Measurements from ENCODE around the gene FAT1.

The FAT1 gene

DNA sequence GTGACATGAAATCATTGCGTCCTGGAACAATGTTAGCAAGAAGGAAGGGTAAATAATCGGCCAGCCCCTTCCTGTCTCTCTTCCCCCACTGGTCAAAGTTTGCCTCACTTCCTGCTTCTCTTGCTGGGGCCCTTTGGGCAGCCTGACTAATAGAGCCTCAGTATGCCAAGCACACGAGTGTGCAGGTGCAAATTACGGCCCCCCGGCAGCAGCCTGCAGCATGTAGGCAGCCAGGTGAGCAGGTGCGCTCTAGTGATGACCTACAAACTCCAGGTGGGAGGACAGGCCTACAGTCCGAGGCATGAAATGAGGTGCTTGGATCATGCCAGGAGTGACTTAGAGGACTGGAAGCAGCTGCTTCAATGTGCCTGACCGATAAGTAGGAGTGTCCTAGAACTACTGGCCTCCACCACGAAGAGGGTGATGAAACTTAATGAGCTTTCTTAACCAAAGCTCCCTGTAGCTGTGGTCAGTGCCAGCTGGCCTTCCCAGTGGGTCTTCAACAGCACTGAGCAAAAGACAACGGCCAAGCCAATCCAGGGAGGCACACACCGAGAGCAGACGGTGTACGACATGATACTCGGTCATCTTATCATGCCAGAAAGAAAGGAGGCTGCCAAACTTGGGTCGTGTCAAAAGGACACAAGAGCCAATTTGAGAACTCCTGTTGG lies 26.1 kb upstream of the FAT1 start:
- DNase-seq, result no peak

- no peak for DNase-seq
Measured at GRCh38 chr4:186746581-186746980, 22.9 kb upstream of the FAT1 start.

DNA sequence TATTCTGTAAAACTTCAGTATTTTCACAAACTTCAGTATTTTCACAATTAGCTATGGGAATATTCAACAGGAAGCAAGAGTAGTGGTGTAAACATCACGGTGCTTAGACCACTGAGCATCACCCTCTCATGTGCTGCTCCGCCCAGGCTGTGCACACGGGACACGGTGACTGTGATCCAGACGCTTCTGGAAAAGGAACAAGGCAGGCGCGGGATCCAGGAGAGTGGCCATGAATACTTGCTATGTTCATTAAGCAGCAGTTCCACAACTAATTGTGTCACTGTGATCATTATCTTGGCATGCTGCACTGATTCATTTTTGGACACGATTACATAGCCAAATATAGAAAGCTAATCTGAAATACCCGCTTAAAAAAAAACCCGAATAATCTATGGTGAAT lies 19.6 kb upstream of the FAT1 start:
- DNase-seq, result no peak

- DNase-seq, result no peak
Measured at GRCh38 chr4:186740822-186741221, 17.2 kb upstream of the FAT1 start.

GRCh38 chr4:186739802-186740434 lies 16.3 kb upstream of the FAT1 start:
- no peak for DNase-seq

DNA sequence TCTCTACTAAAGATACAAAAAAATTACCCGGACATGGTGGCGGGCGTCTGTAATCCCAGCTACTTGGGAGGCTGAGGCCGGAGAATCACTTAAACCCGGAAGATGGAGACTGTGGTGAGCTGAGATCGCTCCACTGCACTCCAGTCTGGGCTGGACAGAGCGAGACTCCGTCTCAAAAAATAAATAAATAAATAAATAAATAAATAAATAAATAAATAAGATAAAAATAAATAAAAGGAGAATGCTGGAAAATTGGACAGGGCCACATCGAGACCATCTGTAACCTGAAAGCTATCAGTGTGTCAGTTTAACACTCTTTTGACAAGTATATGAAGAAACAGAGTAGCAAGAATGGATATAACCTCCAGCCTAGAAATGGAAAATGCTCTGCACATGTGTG lies 15.7 kb upstream of the FAT1 start:
- no peak for DNase-seq

DNA sequence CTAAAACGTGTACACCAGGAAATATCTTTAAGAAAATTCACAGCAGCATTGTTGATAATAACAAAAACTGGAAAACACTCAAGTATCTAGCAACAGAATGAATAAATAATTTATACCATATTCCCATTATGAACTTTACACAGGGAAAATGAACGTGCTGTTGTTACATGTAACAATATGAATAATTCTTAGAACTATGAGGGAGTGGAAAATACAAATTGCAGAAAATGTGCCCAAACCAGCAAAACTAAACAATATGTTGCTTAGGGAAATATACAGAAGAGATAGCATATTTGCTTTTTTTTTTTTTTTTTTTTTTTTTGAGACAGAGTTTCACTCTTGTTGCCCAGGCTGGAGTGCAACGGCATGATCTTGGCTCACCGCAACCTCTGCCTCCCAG lies 14.8 kb upstream of the FAT1 start:
- DNase-seq, result no peak

- no peak for DNase-seq
Measured at GRCh38 chr4:186737427-186737826, 13.8 kb upstream of the FAT1 start.

DNA sequence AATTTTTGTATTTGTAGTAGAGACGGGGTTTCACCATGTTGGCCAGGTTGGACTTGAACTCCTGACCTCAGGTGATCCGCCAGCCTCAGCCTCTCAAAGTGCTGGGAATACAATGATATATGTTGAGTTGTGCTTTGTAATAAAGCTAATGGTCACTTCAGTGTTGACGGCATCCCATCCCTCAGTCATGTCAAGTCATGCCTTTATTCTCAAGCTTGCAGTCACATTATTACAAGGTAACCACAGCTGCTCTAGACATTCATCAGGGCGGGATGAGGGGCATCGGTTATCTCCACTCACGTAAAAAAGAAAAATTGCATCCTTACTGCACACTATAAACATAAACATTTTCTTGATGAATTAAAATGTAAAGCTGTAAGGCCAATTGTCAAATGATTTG lies 12.8 kb upstream of the FAT1 start:
- no peak for DNase-seq

DNA sequence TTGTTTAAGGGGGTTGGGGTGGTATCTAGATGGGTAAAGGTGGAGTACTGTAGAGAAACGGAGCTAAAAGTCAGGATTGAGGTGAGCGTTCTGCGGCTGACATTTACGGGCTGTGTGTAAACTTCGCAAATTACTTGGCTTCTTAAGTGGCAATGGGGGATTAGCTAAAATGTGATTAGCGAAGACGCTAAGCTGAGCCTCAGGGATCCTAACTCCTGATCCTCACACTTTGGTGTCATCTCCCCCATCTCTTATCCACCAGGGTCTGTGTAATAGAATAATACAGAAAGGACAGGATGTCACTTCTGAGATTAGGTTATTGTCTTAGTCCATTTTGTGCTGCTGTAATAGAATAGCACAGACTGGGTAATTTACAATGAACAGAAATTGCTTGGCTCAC lies 10.6 kb upstream of the FAT1 start:
- DNase-seq, result no peak

- no peak for DNase-seq
Measured at GRCh38 chr4:186733778-186734177, 10.1 kb upstream of the FAT1 start.

GRCh38 chr4:186730621-186731020 lies 7.0 kb upstream of the FAT1 start:
- DNase-seq, result no peak

DNA sequence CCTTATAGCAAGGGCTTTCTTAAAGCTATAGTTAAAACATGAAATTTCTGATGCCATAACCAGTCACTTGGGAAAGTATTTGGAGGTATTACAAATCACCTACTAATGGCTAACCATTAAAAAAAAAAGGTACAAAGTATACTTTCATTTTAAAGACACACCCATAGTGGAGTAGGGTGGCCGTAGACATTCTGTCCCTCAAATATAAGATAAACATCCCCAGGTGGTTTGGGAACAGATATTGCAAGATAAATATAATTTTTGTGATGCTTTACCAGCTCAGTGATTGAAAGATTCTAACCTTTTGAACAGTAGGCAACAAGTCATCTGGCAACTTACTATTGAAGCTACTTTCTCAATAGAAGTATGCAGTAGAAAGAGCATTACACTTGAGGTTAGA lies 6.2 kb upstream of the FAT1 start:
- no peak for DNase-seq

- no peak for DNase-seq
Measured at GRCh38 chr4:186728631-186729271, 5.1 kb upstream of the FAT1 start.

DNA sequence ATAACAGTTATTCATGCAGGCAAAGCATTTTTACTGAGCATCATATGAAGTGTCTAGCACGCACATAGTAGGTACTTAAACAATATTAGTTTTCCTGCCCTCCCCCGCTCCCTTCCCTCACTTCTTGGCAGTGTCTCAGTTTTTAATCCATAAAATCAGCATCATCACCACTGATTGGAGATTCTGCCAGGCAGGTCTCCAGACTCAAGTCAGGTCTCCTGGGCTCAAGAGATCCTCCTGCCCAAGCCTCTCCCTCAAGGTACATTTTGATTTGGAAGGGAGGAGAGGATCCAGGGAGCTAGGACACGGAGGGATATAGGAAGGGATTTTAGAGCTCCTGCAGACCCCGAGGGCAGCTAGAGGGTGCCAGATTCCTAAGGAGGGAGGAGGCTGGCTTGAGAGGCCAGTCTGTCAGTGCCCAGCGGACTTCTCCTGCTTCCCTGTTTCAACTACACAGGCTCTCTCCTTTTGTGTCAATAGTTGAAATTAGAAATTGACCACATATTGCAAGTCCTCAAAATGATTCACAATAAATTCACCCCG lies 4.4 kb upstream of the FAT1 start:
- DNase-seq, result no peak

DNA sequence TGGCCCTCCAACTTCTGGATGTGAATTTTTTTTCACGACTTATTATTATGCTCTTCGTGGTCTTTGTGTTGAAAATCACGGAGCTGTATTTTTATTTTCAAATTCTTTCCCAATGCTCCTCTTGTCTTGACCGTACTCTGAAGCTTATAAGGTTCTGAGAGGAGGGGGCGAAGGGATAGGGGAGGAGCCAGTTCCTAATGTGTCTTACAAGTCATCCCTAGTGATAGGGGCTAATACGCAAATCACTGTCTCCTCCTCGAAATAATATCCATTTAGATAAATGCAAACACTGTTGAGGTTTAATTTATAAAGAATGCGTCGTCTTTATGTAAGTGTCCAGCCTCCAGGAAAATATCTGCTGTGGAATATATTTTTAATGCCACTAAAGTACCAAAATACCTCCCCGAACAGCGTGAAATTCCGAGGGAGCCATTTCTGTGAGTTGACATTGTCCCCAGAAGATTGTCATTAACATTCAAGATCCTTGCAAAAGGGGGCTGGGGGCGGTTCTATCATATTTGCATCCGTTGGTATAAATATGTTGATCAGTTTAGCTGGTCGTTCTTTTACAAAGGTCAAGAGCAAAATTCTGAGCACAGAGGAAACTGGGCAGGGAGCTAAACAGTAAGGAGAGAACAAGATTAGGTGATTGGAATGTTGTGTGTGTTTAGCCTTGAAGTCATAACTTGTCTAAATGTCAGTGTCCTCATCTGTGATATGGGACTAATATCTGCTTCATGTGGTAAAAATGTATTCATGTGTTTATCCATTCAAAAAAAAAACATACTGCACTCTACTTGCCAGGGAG lies 3.7 kb upstream of the FAT1 start:
- DNase-seq, result no peak

DNA sequence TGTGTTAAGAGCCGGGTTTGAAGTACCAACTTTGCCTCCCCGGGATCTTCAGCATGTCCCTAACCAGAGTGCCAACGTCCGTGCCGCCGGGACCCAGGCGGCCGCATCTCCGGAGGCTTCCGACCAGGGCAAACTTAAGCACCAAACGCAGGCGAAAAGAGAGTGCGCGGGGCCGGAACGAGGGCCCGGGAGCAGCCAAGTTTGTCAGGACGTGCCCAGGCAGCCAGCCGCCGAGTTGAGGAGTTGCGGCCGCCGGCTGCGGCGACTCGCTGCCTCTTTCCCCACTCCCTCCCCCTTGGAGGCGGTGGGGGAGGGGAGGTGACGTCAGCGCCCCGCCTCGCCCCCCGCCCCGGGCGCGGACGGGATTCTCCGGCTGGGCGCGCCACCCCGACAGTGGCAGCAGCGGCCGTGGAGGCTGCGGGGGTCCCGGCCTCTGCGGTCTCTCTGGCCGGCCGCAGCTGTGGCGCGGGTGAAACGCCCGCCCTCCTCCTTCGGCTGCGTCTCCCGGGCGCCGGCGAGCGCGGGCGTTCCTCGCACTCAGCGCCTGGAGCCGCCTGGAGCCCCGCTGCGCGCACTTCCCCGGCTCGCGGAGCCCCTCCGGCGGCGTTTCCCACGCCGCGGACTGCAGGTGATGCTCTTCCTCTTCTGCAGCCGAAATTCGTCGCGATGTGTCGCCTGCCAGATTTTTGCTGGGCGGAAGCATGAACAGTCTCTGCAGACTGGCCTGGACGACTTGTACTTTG lies 2.9 kb upstream of the FAT1 start:
- no peak for DNase-seq

DNA sequence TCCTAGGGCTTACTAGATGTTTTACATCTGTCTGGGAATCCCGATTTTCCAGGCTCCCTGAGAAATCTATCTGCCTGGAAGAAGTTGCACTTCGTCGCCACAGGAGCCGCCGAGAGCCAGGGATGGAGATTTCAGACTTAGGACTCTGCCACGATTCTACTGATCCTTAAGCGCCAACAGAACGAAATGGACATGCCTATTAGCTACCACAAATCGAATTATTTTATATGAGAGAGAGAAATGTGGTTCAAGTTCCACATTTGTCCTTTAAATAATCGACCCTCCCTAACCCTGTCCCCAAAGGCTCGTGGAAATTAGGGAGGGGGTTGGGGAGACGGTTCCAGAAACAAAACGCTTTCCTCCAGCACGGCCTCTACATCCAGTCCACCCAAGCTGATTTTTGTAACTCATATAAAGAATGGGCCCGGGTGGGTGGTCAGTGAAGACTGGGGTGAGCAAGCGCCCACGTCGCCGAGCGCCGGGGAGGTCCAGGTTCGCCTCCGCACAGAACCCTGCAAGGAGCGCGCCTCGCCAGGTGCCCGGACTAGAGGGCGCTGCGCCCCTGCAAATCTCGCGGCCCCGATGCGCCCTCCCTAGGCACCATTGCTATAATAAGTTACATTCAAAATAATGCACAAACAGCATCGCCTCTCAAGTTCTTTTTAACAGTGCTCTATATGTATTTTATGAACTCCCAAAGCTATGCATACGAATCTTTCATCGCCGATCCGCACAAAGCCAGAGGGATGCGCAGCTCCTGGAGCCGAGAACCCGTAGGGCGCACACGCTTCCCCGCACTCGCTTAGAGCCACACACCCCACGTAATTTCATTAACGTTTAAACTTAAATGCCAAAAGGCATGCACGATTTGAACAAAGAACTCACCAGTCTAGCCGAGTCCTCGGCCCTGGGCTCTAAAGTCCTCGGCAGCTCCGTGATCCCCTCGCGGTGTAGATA lies 2.1 kb upstream of the FAT1 start:
- DNase-seq, result no peak

GRCh38 chr4:186724864-186725468 lies 1.3 kb upstream of the FAT1 start:
- no peak for DNase-seq

- DNase-seq, result no peak
Measured at GRCh38 chr4:186724058-186724863, 605 bp upstream of the FAT1 start.

Data from stimulated activated CD4-positive, alpha-beta T cell treated with anti-CD3 and anti-CD28 coated beads, Interleukin-4, amount 100 ng/mL, for 1 hour (primary cell).